Naive B cell (primary cell): ENCODE data around the gene PROM1. TPM values are rescaled to one million over a fixed set of nuclear protein-coding genes. Genes with fewer than 3 reads are reported as not detected.
A peak's percentile ranks its signal among the peaks of the same experiment; 100 is the strongest.

Source experiments
- ATAC-seq, 2 donors: fragments of 150-1000 bp; cut with Tn5 transposase; 2 replicates each; pipeline ENCODE4 v1.10.0; 2021; ENCODE audit warnings: low read depth in 2 of 2, mild to moderate bottlenecking in 2 of 2, moderate library complexity in 2 of 2
- DNase-seq: peaks from one replicate; pipeline ENCODE4 v3.0.0; 2022
- H3K27ac Mint-ChIP-seq, 6 donors: one replicate each; pipeline ENCODE4 v1.8.0; 2020 to 2022; ENCODE audit warnings: mild to moderate bottlenecking in 6 of 6, mixed read lengths in 6 of 6, moderate library complexity in 5 of 6, inconsistent platforms in 2 of 6
- H3K27me3 Mint-ChIP-seq, 3 donors: one replicate each; pipeline ENCODE4 v1.8.0; 2021 to 2022; ENCODE audit warnings: mixed read lengths in 3 of 3, mild to moderate bottlenecking in 1 of 3
- H3K36me3 Mint-ChIP-seq, 2 donors: one replicate each; pipeline ENCODE4 v1.8.0; 2020 to 2022; ENCODE audit warnings: mixed read lengths in 2 of 2, inconsistent platforms in 1 of 2, mild to moderate bottlenecking in 1 of 2
- H3K4me1 Mint-ChIP-seq, 3 donors: one replicate each; pipeline ENCODE4 v1.8.0; 2020 to 2022; ENCODE audit warnings: mixed read lengths in 3 of 3, inconsistent platforms in 1 of 3, mild to moderate bottlenecking in 1 of 3, moderate library complexity in 1 of 3
- H3K4me3 Mint-ChIP-seq, 8 donors: one replicate each; pipeline ENCODE4 v1.8.0; 2020 to 2022; ENCODE audit warnings: mild to moderate bottlenecking in 8 of 8, mixed read lengths in 8 of 8, moderate library complexity in 8 of 8, inconsistent platforms in 2 of 8
- H3K9me3 Mint-ChIP-seq, 7 donors: one replicate each; pipeline ENCODE4 v1.8.0; 2020 to 2022; ENCODE audit warnings: mixed read lengths in 7 of 7, mild to moderate bottlenecking in 5 of 7, inconsistent platforms in 2 of 7, moderate library complexity in 1 of 7
- polyA plus RNA-seq, 6 donors: library from polyadenylated mRNA; unstranded; fragments of 300-500 nt; fragmentation: Illumina TruSeq; gene quantifications; one replicate each; pipeline ENCODE4 v1.2.3, GENCODE V29; 2021; ENCODE audit warnings: low read depth in 6 of 6

Gene PROM1
- polyA plus RNA-seq, 6 donors from 2014 or later: not detected

DNA sequence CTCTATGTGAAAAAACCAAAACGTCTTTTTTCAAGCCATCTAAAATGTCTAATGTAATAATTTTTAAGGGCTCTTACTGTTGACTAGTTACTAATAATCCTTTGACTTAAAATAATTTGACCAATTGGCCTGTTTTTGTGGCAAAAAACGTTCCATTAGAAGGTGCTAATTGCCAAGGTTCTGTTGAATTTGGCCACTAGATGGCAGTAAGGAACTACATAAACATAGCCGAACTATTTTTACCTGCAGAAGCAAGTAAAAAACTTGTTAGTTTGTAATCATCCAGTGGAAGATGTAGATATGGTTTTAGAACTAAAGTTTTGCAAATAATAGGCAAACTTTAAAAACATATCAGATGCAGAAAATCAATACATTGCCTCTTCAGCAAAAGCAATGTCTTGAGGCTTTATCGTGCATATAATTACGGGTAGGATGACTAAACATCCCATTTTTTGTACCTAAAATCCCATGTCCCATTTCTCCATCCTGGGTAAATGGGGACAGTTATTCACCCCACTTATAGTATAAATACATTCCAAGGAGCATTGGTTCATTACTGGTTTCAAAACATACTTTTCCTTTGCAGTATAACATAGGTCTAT, 57.6 kb downstream of the PROM1 start:
- H3K9me3 Mint-ChIP-seq: no peaks in the 10 kb centered on the region
- DNase-seq (peak; percentile 52), ATAC-seq (peak in 1 of 2 donors; percentile 32)
- no peaks in the 10 kb centered on the region for H3K36me3 Mint-ChIP-seq
- no peak overlapping the region for H3K27ac Mint-ChIP-seq
- no peaks in the 10 kb centered on the region for H3K4me1 Mint-ChIP-seq
- no peak overlapping the region for H3K4me3 Mint-ChIP-seq
- no peaks in the 10 kb centered on the region for H3K27me3 Mint-ChIP-seq

DNA sequence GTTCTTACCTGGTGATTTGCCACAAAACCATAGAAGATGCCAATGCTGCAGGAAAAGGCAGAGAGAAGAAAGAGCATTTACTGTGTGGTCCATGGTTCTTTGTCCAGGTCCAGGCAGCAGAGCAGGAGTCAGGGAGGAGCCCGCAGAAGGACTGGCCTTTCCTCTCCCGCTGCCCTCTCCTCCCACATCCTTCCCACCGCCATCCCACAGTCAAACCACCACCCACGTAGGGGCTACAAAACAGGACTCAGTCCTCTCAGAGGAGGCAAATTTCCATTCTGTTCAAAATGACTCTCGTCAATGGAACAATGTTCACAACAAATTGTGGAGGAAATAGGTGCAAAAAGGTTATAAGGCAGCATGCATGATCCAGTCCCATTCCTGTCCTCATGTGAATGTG, 58.6 kb downstream of the PROM1 start:
- no peaks in the 10 kb centered on the region for H3K4me1 Mint-ChIP-seq
- ATAC-seq (no peak), DNase-seq (no peak)
- H3K36me3 Mint-ChIP-seq: no peaks in the 10 kb centered on the region
- H3K27ac Mint-ChIP-seq: peak overlapping the region in 1 of 6 donors; percentile 49
- H3K4me3 Mint-ChIP-seq: no peak overlapping the region
- no peaks in the 10 kb centered on the region for H3K9me3 Mint-ChIP-seq
- no peaks in the 10 kb centered on the region for H3K27me3 Mint-ChIP-seq

DNA sequence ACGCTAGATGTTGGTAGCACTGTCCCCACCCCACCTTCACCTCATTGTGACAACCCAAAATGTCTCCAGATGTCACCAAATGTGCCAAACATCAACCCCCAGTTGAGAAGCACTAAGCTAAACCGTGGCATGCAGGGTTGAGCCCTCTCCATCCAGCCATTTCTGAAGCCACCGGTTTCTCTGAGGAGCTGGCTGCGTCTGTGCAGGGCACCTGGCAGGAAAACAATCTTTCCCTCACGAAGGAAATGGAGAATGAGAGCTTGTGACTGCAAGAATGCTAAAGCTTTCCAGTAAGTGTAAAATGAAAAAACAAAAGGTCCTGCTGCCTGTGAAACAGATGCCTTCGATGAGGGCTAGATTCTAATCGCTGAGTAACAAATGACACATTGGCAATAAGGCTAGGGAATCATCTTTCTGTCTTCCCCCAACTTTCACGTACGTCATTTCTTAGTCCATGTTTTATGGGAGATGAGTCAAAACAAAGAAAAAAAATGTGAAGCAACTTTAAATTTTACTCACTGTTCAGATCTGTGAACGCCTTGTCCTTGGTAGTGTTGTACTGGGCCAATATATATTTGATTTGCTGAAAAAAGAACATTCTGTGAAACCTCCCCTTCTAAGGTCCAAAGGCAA, 59.9 kb downstream of the PROM1 start:
- Mint-ChIP-seq H3K4me3 (no peak overlapping the region), H3K4me1 (no peaks in the 10 kb centered on the region), H3K27me3 (no peaks in the 10 kb centered on the region), H3K27ac (no peak overlapping the region), H3K9me3 (no peaks in the 10 kb centered on the region), H3K36me3 (no peaks in the 10 kb centered on the region)
- no peak for DNase-seq
- no peak for ATAC-seq

DNA sequence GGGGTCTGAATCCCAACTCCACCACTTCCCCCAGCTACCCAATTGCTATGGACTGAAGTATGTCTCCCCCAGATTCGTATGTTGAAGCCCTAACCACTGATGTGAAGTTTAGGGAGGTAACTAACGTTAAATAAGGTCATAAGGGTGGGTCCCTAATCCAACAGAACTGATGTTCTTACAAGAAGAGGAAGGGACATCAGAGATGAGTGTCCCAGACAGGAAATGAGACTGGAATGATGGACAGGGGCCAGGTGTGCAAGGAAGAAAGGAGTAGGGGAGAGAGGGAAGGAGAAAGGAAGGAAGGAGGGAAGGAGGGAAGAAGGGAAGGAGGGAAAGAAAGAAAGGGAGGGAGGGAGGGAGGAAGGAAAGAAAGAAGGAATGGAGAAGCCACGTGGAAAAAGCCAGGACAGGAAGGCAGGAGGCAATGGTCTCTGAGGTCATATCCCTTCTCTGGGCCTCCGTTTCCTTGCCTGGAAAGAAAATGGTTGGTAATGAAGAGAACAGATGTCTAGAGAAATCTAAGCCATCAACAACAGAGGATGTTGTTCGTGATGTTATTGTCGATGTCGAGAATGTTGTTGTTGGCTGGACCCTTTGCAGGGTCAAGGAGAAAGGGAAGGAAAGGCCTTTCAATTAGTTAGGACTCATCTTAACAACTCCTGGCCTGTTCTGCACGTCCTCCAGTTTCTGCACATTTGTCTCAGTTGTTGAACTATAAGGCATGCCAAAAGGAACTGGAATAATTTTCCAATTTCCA, 61.8 kb downstream of the PROM1 start:
- Mint-ChIP-seq H3K9me3 (no peaks in the 10 kb centered on the region), H3K27me3 (no peaks in the 10 kb centered on the region), H3K27ac (no peak overlapping the region), H3K4me3 (no peak overlapping the region), H3K4me1 (no peaks in the 10 kb centered on the region), H3K36me3 (no peaks in the 10 kb centered on the region)
- ATAC-seq: no peak
- no peak for DNase-seq

DNA sequence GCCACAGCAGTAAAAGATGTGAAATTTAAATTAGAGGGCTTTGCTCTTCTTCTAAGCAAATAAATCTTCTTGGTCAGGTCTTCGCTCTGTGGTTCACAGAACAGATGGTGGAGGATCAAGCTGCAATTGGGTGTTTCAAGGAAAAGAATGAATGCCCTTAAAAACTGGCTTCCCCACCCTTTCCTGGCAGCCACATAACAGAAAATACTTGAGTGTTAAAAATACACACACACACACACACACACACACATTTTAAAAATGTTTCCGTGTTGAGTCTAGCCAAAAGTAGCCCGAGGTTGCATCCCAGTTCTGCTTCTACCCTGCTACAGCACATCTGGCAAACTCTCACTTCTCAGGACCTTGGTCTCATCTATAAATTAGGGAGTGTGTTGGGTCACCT, 64.2 kb downstream of the PROM1 start:
- Mint-ChIP-seq H3K27me3 (peaks cover 0 to 3% (median 0%) of the 10 kb centered on the region in 3 donors), H3K36me3 (no peaks in the 10 kb centered on the region), H3K4me1 (no peaks in the 10 kb centered on the region), H3K27ac (no peak overlapping the region), H3K4me3 (no peak overlapping the region), H3K9me3 (no peaks in the 10 kb centered on the region)
- no peak for ATAC-seq
- DNase-seq: no peak

DNA sequence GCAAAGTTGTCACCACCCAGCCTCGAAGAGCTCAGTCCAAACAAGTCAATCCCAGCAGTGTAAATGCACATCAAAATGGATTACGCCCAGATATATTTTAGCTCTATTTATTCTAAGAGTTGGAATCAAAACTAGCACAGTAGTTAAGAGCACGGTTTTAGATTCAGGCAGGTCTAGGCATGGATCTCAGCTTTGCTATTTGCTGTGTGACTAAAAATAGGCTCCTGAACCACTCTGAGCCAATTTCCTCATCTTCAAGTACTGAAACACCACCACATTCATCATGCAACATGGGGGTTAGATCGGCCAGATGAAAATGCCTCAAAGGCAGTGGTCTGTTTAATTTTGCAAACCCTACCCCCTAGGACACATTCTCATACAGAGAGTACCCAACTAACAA, 65.0 kb downstream of the PROM1 start:
- Mint-ChIP-seq H3K4me1 (no peaks in the 10 kb centered on the region), H3K36me3 (no peaks in the 10 kb centered on the region), H3K9me3 (no peaks in the 10 kb centered on the region), H3K27ac (no peak overlapping the region), H3K4me3 (no peak overlapping the region), H3K27me3 (peaks cover 0 to 3% (median 0%) of the 10 kb centered on the region in 3 donors)
- no peak for DNase-seq
- ATAC-seq: no peak

DNA sequence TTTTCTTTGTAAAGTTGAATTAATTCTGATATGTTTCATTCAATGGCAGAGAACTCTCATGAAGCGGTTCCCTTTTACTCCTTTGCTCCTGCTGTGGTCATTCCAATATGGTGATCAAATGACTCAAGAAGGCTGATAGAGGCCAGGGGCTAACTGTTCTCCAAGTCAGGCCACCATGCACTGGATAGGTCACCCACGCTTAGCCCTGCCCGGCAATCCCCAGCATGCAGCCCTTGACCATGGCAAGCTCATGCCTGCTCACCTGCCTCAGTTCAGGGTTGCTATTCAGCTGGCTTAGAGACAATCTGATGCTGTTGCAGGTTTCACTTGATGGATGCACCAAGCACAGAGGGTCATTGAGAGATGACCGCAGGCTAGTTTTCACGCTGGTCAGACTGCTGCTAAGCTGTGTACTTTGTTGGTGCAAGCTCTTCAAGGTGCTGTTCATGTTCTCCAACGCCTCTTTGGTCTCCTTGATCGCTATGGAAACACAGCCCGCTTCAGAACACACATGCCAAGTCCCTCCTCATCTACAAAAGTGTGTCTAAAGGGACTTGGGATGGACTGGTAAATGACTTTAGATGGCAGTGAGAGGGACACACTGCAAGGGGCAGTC, 65.7 kb downstream of the PROM1 start:
- DNase-seq: no peak
- Mint-ChIP-seq H3K36me3 (no peaks in the 10 kb centered on the region), H3K4me3 (no peak overlapping the region), H3K27ac (no peak overlapping the region), H3K27me3 (peaks cover 0 to 3% (median 0%) of the 10 kb centered on the region in 3 donors), H3K4me1 (no peaks in the 10 kb centered on the region), H3K9me3 (no peaks in the 10 kb centered on the region)
- no peak for ATAC-seq

DNA sequence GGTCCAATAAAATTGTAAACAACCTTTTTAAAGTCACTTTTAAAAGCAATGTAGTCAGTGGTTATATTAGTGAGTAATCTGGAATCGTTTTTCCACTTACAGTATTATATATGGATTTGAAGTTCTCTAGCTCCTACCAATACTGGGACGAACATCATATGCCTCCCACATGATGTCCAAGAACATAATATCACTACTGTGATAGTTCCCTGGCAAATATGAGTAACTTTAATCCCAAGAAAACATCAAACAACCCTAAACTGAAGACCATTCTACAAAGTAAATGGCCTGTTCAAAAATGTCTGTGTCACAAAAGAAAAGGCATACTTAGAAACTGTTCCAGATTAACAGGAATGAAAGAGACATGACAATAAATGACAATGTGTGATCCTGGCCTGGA, 67.3 kb downstream of the PROM1 start:
- no peaks in the 10 kb centered on the region for H3K36me3 Mint-ChIP-seq

DNA sequence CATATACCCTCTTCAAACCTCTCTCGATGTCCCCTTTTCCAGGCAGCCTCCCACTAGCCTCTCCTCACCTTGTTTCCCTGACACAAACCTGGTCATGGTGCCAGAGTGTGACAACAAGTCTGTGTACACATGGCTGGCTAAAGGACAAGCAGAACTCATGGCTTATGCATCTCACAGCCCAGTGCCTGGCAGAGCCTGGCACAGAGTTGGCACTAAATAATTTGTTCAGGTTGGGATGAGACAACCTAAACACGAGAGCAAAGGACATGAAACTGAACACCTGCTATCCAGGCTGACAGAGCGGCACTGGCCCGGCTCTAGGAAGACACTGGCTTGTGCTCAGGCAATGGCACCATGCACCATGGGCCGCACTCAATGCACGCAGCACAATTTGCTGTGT, 72.7 kb downstream of the PROM1 start:
- Mint-ChIP-seq H3K4me1 (no peaks in the 10 kb centered on the region), H3K4me3 (peak overlapping the region in 1 of 8 donors; percentile 67), H3K9me3 (peaks cover 0 to under 1% (median 0%) of the 10 kb centered on the region in 7 donors), H3K27ac (no peak overlapping the region), H3K36me3 (no peaks in the 10 kb centered on the region), H3K27me3 (peaks cover 0 to 3% (median 0%) of the 10 kb centered on the region in 3 donors)
- no peak for DNase-seq
- ATAC-seq: no peak

More for the DNA sequence above, 67.3 kb downstream of the PROM1 start:
- ATAC-seq (no peak), DNase-seq (no peak)
- H3K27me3 Mint-ChIP-seq: peaks cover 0 to 3% (median 0%) of the 10 kb centered on the region in 3 donors
- H3K9me3 Mint-ChIP-seq: no peaks in the 10 kb centered on the region
- H3K4me1 Mint-ChIP-seq: no peaks in the 10 kb centered on the region
- H3K27ac Mint-ChIP-seq: no peak overlapping the region
- no peak overlapping the region for H3K4me3 Mint-ChIP-seq

DNA sequence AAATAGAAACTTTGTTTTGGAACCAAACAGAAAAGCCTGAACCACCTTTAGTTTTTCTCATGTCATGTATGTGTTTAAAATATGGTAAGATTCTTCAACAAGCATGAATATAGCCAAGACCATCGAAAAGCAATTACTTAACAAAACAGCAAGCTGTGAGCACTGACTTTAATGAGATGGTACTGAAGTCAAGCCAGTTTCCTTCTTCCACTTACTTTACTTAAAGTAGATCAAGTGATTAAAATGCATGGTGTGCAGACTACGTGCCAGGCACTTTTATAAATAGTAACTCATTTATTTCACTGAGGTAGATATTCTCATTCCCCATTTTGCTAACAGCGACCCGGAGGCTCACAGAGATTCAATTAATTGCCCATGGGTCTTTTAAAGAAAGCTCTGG, 74.7 kb downstream of the PROM1 start:
- H3K9me3 Mint-ChIP-seq: peaks cover 0 to 1% (median 0%) of the 10 kb centered on the region in 7 donors
- DNase-seq (no peak), ATAC-seq (no peak)
- no peak overlapping the region for H3K27ac Mint-ChIP-seq
- no peak overlapping the region for H3K4me3 Mint-ChIP-seq
- H3K36me3 Mint-ChIP-seq: no peaks in the 10 kb centered on the region
- peaks cover 0 to 3% (median 0%) of the 10 kb centered on the region in 3 donors for H3K27me3 Mint-ChIP-seq
- no peaks in the 10 kb centered on the region for H3K4me1 Mint-ChIP-seq

DNA sequence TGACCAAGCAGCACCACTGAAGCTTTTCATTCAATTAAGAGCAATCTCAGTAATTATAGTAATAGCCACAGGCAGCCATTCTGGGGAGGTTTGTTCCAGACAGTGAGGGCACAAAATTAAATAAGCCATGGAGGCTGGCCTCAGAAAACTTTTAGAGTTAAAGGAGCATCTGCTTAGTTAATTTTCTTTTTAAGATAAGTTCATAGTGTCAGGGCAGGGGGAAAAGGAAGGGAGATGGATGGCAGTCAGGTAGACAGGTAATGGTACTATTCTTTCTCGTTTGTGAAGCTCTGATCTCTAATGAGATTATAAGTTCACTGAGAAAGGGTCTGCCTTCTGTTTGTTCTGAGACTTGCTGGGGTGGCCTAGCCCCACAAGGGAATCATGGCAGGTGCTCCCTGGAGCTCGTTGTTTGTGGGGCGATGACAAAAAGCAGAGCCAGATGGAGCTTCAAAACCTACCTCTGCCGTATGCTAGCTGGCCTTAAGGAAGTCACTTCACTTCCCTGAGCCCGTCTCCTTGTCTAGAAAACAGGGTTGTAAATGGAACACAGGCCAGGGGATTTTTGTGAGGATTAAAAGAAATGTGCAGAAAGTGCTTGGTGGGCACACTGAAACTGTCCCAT, 76.2 kb downstream of the PROM1 start:
- no peaks in the 10 kb centered on the region for H3K4me1 Mint-ChIP-seq
- no peak for DNase-seq
- H3K9me3 Mint-ChIP-seq: peaks cover 0 to 1% (median 0%) of the 10 kb centered on the region in 7 donors
- H3K4me3 Mint-ChIP-seq: no peak overlapping the region
- H3K27ac Mint-ChIP-seq: no peak overlapping the region
- ATAC-seq: no peak
- H3K27me3 Mint-ChIP-seq: peaks cover 0 to 3% (median 0%) of the 10 kb centered on the region in 3 donors
- no peaks in the 10 kb centered on the region for H3K36me3 Mint-ChIP-seq

DNA sequence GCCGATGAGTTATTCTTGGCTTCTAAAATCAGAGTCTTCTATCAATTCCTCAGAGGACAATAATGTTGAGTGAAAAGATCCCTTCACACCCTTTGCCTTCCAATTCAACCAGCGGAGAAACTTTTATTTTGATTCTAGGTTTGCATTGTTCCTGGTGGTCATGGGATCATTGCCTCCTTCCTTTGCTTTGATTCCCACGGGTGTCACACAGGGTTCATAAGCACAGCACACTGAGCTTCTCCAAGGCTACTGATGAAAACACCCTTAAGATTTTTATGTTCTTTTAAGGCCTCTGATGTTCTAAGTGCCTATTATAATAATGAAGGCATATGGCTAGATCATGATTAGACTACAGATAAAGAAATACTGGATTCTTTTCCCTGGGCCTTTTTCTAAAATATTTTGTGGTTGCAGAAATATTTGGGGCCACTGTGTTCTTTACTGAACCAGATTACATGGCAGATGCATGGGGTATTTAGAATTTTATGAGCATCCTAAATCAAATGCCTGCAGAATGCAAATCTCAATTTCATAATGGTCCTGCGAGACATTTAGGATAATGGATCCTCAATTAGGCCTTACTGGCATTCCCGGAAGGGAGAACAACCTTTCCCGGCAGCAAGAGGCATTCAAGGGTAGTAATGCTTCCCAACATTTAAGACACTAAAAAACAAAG, 76.9 kb downstream of the PROM1 start:
- H3K27ac Mint-ChIP-seq: no peak overlapping the region
- H3K4me1 Mint-ChIP-seq: no peaks in the 10 kb centered on the region
- H3K36me3 Mint-ChIP-seq: no peaks in the 10 kb centered on the region
- H3K4me3 Mint-ChIP-seq: no peak overlapping the region
- no peak for DNase-seq
- H3K9me3 Mint-ChIP-seq: peaks cover 0 to 1% (median 0%) of the 10 kb centered on the region in 7 donors
- ATAC-seq: no peak
- peaks cover 0 to 3% (median 0%) of the 10 kb centered on the region in 3 donors for H3K27me3 Mint-ChIP-seq

DNA sequence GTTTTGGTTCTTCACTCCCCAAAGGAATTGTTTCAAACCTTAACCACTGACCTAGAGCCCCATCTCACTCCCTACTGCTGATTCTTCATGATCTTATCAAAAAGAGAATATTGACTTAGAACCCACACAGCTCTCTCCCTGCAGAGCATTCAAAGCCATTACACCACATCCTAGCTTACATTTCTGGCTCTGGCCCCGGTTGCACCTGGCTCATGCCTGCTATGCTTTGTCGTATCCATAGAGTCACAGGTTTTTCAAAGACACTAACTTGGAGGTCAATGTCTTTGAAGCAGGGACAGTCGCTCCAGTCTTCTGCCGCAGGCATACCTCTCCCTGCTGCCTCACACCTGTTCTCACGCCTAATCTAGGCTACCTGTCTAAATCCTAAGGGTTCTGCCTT, 78.1 kb downstream of the PROM1 start:
- DNase-seq (no peak), ATAC-seq (no peak)
- peaks cover 0 to 1% (median 0%) of the 10 kb centered on the region in 7 donors for H3K9me3 Mint-ChIP-seq
- H3K27me3 Mint-ChIP-seq: no peaks in the 10 kb centered on the region
- H3K4me1 Mint-ChIP-seq: no peaks in the 10 kb centered on the region
- no peaks in the 10 kb centered on the region for H3K36me3 Mint-ChIP-seq
- H3K4me3 Mint-ChIP-seq: no peak overlapping the region
- H3K27ac Mint-ChIP-seq: peak overlapping the region in 2 of 6 donors; percentile 17 to 84
